Ishikawa (cell line): Measurements from ENCODE around the gene MTMR10.

ENCODE experiments used
- CEBPB ChIP-seq: IDR thresholded peaks from 2 replicates; pipeline ENCODE4 v1.6.1; 2012
- CREB1 ChIP-seq: IDR thresholded peaks from 2 replicates; pipeline ENCODE4 v1.6.1; 2012; ENCODE audit warnings: low read depth
- EGR1 ChIP-seq: IDR thresholded peaks from 2 replicates; pipeline ENCODE4 v1.6.1; 2012
- EP300 ChIP-seq: IDR thresholded peaks from 2 replicates; pipeline ENCODE4 v1.6.1; 2012; ENCODE audit warnings: borderline replicate concordance
- FOXM1 ChIP-seq: IDR thresholded peaks from 2 replicates; pipeline ENCODE4 v1.6.1; 2012; ENCODE audit warnings: low read depth, borderline replicate concordance
- MAX ChIP-seq: IDR thresholded peaks from 2 replicates; pipeline ENCODE4 v1.6.1; 2012
- NFIC ChIP-seq: IDR thresholded peaks from 2 replicates; pipeline ENCODE4 v1.6.1; 2012
- RAD21 ChIP-seq: IDR thresholded peaks from 2 replicates; pipeline ENCODE4 v1.6.1; 2012; ENCODE audit warnings: low read depth
- REST ChIP-seq: IDR thresholded peaks from 2 replicates; pipeline ENCODE4 v1.6.1; 2012; ENCODE audit warnings: low read depth, mild to moderate bottlenecking
- TAF1 ChIP-seq: IDR thresholded peaks from 2 replicates; pipeline ENCODE4 v1.6.1; 2012; ENCODE audit warnings: low read depth, mild to moderate bottlenecking
- TCF12 ChIP-seq: IDR thresholded peaks from 2 replicates; pipeline ENCODE4 v1.6.1; 2012; ENCODE audit warnings: low read depth
- TEAD4 ChIP-seq: IDR thresholded peaks from 2 replicates; pipeline ENCODE4 v1.6.1; 2012
- USF1 ChIP-seq: IDR thresholded peaks from 2 replicates; pipeline ENCODE4 v1.6.1; 2012
- YY1 ChIP-seq: IDR thresholded peaks from 2 replicates; pipeline ENCODE4 v1.6.1; 2012; ENCODE audit warnings: low read depth
- ZBTB7A ChIP-seq: IDR thresholded peaks from 2 replicates; pipeline ENCODE4 v1.6.1; 2012; ENCODE audit warnings: low read depth

The MTMR10 gene

GRCh38 chr15:30997270-30997669 lies 5.8 kb upstream of the MTMR10 start:
- TF ChIP-seq TCF12 (no peak), USF1 (no peak), MAX (no peak), ZBTB7A (no peak), TEAD4 (no peak), CEBPB (no peak), REST (no peak), YY1 (no peak), TAF1 (no peak), FOXM1 (no peak), RAD21 (no peak), EGR1 (no peak), CREB1 (no peak), EP300 (no peak), NFIC (no peak)

- TF ChIP-seq EGR1 (no peak), TAF1 (no peak), NFIC (no peak), TCF12 (no peak), TEAD4 (no peak), MAX (no peak), CEBPB (no peak), RAD21 (no peak), CREB1 (no peak), REST (no peak), ZBTB7A (no peak), YY1 (no peak), EP300 (no peak), USF1 (no peak), FOXM1 (no peak)
These were observed 929 bp upstream of the MTMR10 start for GRCh38 chr15:30992249-30992864.

DNA sequence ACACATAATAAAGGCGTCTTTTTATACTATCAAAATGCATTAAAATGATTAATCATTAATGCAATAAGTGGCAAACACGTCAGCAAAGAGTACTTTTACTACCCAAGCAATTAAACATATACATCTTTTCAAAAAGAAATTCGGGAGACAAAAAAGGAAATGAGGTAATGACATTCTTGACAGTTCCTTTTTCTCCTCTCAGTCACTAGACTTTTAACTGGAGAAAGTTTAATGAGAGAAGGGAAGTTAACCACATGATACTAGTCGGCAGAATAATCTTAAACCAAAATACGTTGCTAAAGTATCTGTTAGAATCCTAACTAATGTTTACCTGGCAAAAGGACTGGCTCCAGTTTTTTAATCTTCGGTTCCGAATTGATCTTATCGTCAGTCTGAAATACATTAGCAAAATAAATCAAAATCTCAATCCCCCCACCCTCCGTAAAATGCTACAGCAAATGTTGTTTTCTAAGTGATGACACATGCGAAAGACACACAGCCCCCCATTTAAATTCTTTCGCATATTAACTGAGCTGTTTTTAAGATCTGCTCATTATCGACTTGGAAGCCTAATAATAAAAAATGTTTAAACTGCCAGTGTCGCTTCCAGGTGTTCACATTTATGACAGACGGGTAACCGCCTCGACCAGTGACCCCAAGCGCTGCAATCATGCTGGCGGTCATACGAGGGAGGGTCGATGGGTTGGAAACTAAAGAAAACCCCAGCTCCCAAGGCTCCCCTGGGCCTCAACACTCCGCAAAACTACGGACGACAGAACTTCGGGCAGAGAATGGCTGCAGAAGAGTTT lies 778 bp downstream of the MTMR10 start:
- TF ChIP-seq TAF1 = no peak
- TF ChIP-seq FOXM1 = no peak
- TF ChIP-seq YY1 = no peak
- no peak for TF ChIP-seq CEBPB
- TF ChIP-seq RAD21 = no peak
- TF ChIP-seq ZBTB7A = no peak

- TF ChIP-seq TCF12 (no peak), YY1 (no peak), USF1 (no peak), CREB1 (no peak), EP300 (no peak), REST (no peak), TAF1 (no peak), FOXM1 (no peak), MAX (no peak), CEBPB (no peak), EGR1 (no peak), ZBTB7A (no peak), NFIC (no peak), RAD21 (no peak)
These were observed 1.4 kb downstream of the MTMR10 start for GRCh38 chr15:30990036-30990435.
